Superior temporal gyrus (tissue), 1 donor: ENCODE measurements around the gene RPA1.
"Not testable (repeated sequence)": the region's sequence is repeated elsewhere in the genome, so short reads cannot be mapped to it uniquely, and the experiment has no call there.

ENCODE experiments used
- DNase-seq: peaks from one replicate; pipeline ENCODE4 v3.0.0-alpha.2; 2016; ENCODE audit errors: extremely low spot score

The RPA1 gene

DNA sequence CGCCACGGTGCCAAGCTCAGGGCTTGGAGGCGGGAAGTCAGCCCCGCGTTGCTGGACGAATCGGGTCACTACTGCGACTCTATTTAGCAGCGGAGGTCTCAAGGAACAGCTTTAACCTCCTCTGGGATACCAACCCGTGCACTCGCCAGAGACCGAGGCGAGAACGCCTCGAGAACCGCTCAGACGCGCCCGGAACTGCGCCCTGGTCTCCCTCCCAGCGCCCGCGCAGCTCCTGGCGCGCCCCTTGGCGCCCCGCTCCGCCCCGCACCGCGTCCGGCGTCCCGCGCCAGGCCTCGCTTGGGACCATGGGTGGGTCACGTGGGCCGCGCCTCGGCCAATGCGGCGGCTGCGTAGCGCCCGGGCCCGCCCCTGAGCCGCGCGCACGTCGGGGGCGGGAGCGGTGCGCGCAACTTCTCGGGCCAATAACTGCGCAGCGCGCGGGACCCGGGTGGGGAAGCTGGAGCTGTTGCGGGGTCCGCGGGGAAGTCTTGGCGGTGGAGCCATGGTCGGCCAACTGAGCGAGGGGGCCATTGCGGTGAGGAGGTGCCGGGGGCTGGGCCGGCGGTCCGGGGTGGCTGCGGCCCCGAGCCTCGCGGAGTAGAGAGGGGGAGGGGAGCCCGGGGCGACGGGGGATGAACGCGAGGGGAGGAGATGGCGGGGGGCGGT is at the start of gene RPA1, which contains the start of gene SMYD4:
Gene RPA1 (plus strand): TSS at position 414 of the 666 bp plus-strand sequence. CDS start 89 bp downstream, at position 503.
Gene SMYD4 (minus strand): TSS at position 311 of the 666 bp plus-strand sequence. CDS start 1,908 bp downstream, outside the sequence.
- DNase-seq: peak; percentile 89

GRCh38 chr17:1782171-1782567 is 47.6 kb upstream of the RPA1 start:
- DNase-seq: no peak

DNA sequence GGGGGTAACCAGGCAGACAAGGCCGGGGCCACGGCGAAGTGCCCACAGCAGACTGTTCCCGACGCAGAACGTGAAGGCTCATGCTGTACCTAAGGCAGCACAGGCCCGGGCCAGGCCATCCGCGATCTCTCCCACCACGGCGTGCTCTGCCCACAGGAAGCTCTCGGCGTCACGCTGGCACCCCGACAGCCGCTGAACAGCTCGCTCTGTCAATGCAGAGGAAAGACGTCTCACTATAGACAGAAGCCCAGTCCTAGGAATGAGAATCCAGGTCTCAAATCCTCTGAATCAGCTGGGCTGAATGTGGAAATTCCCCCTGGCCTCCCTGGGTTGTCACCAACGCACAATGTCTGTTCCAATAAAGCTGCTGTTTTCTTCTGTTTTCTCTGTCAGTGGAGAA is 46.5 kb upstream of the RPA1 start:
- DNase-seq: no peak

DNA sequence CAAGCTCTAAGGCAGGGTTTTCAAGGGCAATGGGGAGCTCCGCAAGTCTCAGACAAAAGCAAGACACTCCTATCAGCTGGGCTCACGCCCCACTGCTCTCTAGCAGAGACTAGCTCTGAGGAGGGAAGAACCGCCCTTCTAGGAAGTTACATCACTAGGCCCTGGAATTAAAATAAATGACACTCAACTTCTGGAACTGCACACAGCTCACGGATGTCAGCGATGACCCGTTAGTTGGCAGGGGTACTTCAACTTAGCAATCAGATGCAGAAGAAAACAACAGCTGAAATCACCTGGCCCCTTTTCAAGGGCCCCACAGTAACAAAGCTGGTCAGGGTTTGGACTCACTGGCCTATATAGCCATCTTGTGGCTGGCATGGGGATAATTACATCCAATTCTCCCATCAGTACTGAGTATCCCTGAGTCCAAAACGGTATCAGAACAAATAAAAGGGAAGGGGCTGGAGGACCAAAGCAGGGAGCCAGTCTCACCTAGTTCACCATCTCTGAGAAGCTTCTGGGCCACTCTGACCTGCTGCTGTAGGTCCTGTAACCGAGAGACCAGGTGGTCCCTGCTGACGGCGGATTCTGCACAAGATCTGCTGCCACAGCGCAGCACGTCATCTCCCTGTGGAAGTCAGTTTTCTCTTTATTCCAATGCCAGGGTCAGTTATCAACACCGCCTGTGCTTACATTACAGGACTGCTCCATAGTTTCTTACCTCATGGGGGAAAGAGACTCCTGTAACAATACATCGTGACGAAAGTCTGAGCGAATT is 45.8 kb upstream of the RPA1 start:
- DNase-seq: peak; percentile 64

DNA sequence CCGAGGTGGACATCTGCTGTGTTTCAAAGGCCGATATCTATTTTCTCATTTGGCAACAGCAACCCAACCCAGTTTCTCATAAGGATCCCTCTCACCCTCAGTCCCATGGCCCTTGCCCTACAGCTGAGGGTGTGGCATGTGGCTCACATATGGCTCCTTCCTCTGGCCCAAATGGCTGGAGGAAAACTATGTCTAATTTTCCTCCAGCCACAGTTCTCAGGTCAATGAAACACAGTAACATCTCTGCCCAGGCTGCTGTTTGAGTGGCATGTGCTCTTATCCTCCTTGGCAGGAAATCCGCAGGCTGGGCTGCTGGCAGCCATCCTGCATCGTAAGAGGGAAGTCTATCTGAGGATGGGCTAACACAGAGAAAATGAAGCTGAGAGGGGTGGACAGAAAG is 43.9 kb upstream of the RPA1 start:
- DNase-seq: no peak

DNA sequence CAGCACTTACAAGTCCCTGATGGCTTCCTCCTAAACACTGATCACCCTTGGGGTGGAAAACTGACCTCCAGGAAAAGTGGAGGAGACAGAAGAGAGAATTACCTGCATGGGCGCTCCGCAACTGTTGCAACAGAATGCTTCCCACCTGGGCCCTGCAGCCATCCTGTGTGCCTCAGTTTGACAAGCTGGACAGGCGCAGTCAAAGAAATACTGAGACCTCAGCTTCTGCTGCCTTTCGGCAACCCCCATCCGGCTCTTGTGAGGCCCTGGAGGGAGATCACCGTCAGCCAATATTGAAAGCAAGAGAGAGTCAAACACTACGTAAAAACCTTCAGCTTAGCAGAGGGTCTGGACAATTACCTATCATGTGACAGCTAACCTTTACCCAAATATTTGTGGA is 43.1 kb upstream of the RPA1 start:
- DNase-seq: no peak

DNA sequence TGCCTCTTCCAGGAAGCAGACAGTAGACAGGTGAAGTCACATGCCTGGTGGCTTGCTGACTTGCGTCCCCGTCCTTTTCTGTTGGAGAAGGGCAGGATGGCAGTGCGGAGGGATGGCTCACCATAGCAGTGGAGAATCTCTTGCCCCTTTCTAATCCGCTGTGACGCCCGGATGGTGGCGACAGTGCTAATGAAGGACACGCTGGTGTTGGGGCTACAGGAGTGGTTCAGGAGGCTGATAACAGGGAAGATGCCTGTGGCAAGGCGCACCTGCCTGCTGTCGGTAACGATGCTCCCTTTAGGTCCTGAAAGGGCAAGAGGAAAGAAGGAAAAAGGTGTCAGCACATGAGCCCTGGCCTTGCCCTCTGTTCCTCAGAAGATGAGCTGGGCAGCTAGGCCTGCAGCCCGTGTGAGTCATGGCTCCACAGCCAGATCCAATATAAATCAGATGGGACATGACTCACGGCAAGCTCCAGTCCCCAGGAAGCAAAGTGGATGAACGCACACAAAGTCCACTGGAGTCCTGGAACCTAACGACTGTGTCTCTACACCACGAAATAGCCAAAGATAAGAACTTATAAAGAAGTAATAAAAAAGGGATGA is 42.4 kb upstream of the RPA1 start:
- no peak for DNase-seq

GRCh38 chr17:1789936-1790335 is 39.9 kb upstream of the RPA1 start:
- DNase-seq: no peak

DNA sequence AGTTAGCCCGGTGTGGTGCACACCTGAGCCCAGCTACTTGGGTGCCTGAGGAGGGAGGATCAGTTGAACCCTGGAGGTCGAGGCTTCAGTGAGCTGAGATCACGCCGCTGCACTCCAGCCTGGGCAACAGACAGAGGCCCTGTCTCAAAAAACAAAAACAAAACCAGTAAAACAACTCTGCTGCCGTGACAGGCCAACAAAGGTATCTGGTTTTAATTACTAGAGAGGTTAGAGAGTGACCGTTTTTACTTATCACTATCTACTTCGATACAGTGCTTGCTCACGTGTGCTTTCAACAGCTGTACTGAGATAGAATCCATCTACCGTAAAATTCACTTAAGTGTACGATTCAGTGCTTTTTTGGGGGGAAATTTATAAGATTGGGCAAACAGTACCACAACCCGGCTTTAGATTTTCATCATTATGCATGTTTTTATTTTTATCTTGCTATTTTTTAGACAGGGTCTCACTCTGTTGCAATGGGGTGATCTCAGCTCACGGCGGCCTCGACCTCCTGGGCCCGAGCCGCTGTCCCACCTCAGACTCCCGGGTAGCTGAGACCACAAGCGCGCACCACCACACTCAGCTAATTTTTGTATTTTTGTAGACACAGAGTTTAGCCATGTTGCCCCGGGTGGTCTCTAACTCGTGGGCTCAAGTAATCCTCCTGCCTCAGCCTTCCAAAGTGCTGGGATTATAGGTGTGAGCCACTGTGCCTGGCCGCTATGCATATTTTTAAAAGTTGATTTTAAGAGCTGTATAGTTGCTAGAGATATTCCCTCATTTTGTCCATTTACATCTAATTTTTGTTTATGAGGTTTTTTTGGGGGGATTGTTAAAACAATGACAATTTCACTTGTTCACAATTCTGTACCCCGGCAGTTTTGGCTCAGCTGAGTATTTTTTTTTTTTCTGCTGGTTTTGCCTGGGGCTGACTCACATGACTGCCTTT is 37.0 kb upstream of the RPA1 start:
- DNase-seq: no peak

DNA sequence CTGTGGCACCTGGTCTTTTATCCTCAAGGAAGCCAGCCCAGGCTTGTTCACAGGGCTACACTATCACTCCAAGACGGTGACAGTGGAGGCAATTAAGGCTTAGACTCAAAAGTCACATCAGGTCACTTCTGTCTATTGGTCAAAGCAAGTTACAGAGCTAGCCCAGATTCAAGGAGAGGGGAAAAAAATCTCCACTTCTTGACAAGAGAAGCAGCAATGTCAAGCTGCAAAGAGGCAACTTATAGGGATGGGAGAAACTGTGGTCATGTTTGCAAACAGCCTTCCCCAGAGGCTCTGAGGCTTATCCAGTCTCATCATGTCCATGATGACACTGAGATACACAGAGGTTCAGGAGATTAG is 36.4 kb upstream of the RPA1 start:
- DNase-seq: no peak

GRCh38 chr17:1796800-1797199 is 33.0 kb upstream of the RPA1 start:
- peak; percentile 68 for DNase-seq

GRCh38 chr17:1797323-1797722 is 32.5 kb upstream of the RPA1 start:
- no peak for DNase-seq

- DNase-seq: not testable (repeated sequence)
Observed at GRCh38 chr17:1797846-1798245, 32.0 kb upstream of the RPA1 start.

DNA sequence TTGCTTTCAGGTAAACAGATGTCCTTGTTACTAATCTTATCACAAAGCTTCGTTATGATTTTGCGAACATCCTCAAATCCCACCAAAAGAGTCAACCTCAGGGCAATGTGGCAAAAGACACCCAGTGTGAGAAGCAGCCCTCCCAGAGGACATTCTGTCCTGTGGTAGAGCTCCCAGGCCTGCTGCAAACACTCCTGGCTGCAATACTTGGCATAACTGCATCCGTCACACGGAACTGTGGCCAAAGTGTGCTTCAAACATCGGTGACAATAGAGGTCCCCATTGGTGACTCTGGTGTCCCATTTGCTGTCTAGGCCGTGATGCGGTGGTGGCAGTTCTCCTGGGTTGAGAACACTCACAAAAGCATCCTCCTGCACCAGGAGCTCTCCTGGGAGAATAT is 29.6 kb upstream of the RPA1 start:
- DNase-seq: no peak

- no peak for DNase-seq
Observed at GRCh38 chr17:1800712-1801111, 29.1 kb upstream of the RPA1 start.

- no peak for DNase-seq
Observed at GRCh38 chr17:1802429-1802828, 27.4 kb upstream of the RPA1 start.

DNA sequence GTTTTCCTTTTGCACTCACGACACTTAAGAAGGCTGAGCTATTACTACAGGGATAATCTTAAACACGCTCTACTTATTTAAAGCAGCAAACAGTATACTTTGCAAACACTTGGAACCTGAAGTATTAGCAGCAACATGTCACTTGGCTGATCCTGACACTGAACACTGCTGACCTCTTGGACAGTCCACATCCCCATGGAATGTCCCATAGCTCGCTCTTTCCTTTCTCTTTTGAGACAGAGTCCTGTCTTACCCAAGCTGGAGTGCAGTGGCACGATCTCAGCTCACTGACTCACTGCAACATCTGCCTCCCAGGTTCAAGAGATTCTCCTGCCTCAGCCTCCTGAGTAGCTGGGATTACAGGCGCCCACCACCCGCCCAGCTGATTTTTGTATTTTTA is 26.5 kb upstream of the RPA1 start:
- DNase-seq: no peak

GRCh38 chr17:1807890-1808289 is 21.9 kb upstream of the RPA1 start:
- DNase-seq: no peak

- DNase-seq: no peak
Observed at GRCh38 chr17:1808644-1809043, 21.2 kb upstream of the RPA1 start.

- not testable (repeated sequence) for DNase-seq
Observed at GRCh38 chr17:1809815-1810214, 20.0 kb upstream of the RPA1 start.

- DNase-seq: no peak
Observed at GRCh38 chr17:1810450-1811103, 19.2 kb upstream of the RPA1 start.
